BJ (cell line): Measurements from ENCODE around the gene CUX1. TPM values are rescaled to one million over a fixed set of nuclear protein-coding genes. Genes with fewer than 3 reads are reported as not detected.
"Not testable (repeated sequence)": the region's sequence is repeated elsewhere in the genome, so short reads cannot be mapped to it uniquely, and the experiment has no call there.

Experiments
- CTCF ChIA-PET: fragments of 350-600 bp; formaldehyde crosslinking; extraction: SDS; loops from one replicate; lab custom pipeline; 2021; ENCODE audit warnings: antibody characterized with exemption, inconsistent platforms; lab: Yijun Ruan, JAX
- POLR2A ChIA-PET: fragments of 300-600 bp; sonication (Branson Sonifier 250); formaldehyde crosslinking; extraction: SDS; loops from one replicate; lab custom pipeline; 2021; ENCODE audit warnings: antibody characterized with exemption; lab: Charles Lee
- DNase-seq: peaks from one replicate; pipeline ENCODE4 v3.0.0-alpha.2; 2011; ENCODE audit warnings: low read depth
- H3K27me3 ChIP-seq: 2 replicates; pipeline ENCODE4 v1.6.0; 2011; ENCODE audit warnings: low read length; ENCODE audit not compliant: control insufficient read depth, insufficient read depth
- H3K36me3 ChIP-seq: 2 replicates; pipeline ENCODE4 v1.5.1; 2011; ENCODE audit warnings: low read length; ENCODE audit not compliant: control insufficient read depth, insufficient read depth
- H3K4me3 ChIP-seq: 2 replicates; pipeline ENCODE4 v1.5.1; 2011; ENCODE audit warnings: low read depth, mild to moderate bottlenecking, control low read depth, low read length
- CTCF ChIP-seq: IDR thresholded peaks from 2 replicates; pipeline ENCODE4 v1.5.1; 2011; ENCODE audit warnings: low read depth, mild to moderate bottlenecking, control low read depth, inconsistent platforms, low read length, moderate library complexity; ENCODE audit not compliant: insufficient read depth
- polyA plus RNA-seq: library from polyadenylated mRNA; depleted of rRNA; stranded (reverse); fragments of >200 nt; gene quantifications from 2 replicates; pipeline ENCODE4 v1.2.3, GENCODE V29; 2011

Gene CUX1
- polyA plus RNA-seq, 1 experiment: 36.5 TPM

GRCh38 chr7:102295346-102296178 is 478.1 kb downstream of the CUX1 start:
- no peak for DNase-seq
- POLR2A ChIA-PET: no interaction called here
- H3K4me3 ChIP-seq: no peak overlapping the region
- H3K27me3 ChIP-seq: peaks cover 2% of the 10 kb centered on the region
- H3K36me3 ChIP-seq: no peaks in the 10 kb centered on the region
- no peak for TF ChIP-seq CTCF
- CTCF ChIA-PET: no interaction called here

- no peak for DNase-seq
- TF ChIP-seq CTCF: no peak
- H3K36me3 ChIP-seq: no peaks in the 10 kb centered on the region
- H3K4me3 ChIP-seq: no peak overlapping the region
- CTCF ChIA-PET: interaction anchor here (1.4 kb wide), 1 partner anchor 8 kb away, joined by 3 read pairs; no protein-coding TSS in a partner anchor
- POLR2A ChIA-PET: no interaction called here
- H3K27me3 ChIP-seq: peaks cover 2% of the 10 kb centered on the region
Measured at GRCh38 chr7:102296179-102296438, 478.7 kb downstream of the CUX1 start.

GRCh38 chr7:102296514-102296913 is 479.1 kb downstream of the CUX1 start:
- no peak overlapping the region for H3K4me3 ChIP-seq
- DNase-seq: no peak
- ChIA-PET CTCF (interaction anchor here (1.4 kb wide), 1 partner anchor 9 kb away, joined by 3 read pairs; no protein-coding TSS in a partner anchor), POLR2A (no interaction called here)
- TF ChIP-seq CTCF: no peak
- no peaks in the 10 kb centered on the region for H3K36me3 ChIP-seq
- peaks cover 2% of the 10 kb centered on the region for H3K27me3 ChIP-seq

- H3K4me3 ChIP-seq: no peak overlapping the region
- TF ChIP-seq CTCF: no peak
- H3K36me3 ChIP-seq: no peaks in the 10 kb centered on the region
- DNase-seq: no peak
- ChIA-PET CTCF (interaction anchor here (0.8 to 1.4 kb wide), 2 partner anchors 10 to 13 kb away, joined by 3 read pairs; no protein-coding TSS in a partner anchor), POLR2A (no interaction called here)
- peaks cover 2% of the 10 kb centered on the region for H3K27me3 ChIP-seq
Measured at GRCh38 chr7:102297487-102298218, 480.2 kb downstream of the CUX1 start.

- no peak for DNase-seq
- CTCF ChIA-PET: no interaction called here
- no peak for TF ChIP-seq CTCF
- Histone ChIP-seq H3K36me3 (no peaks in the 10 kb centered on the region), H3K27me3 (no peaks in the 10 kb centered on the region), H3K4me3 (no peak overlapping the region)
- POLR2A ChIA-PET: no interaction called here
Measured at GRCh38 chr7:102300643-102301221, 483.3 kb downstream of the CUX1 start.

- POLR2A ChIA-PET, H3K36me3 ChIP-seq, CTCF ChIA-PET, DNase-seq, H3K4me3 ChIP-seq, H3K27me3 ChIP-seq: not testable (repeated sequence)
Measured at GRCh38 chr7:102301367-102301766, 483.9 kb downstream of the CUX1 start.
